HEK293 (cell line): ENCODE results near the gene XRN2.

Experiments used
- TCF7L2 ChIP-seq: IDR thresholded peaks from 2 replicates; pipeline ENCODE4 v1.6.1; 2011; ENCODE audit warnings: low read depth, mild to moderate bottlenecking, inconsistent platforms, low read length, moderate library complexity, borderline replicate concordance
- ZNF184 ChIP-seq: fragments of 450-650 bp; IDR thresholded peaks from 2 replicates; pipeline ENCODE4 v1.5.1; 2018; ENCODE audit warnings: missing biosample characterization, mild to moderate bottlenecking, missing genetic modification characterization
- ZNF23 ChIP-seq: fragments of 450-650 bp; formaldehyde crosslinking; IDR thresholded peaks from 2 replicates; pipeline ENCODE4 v1.5.1; 2016; ENCODE audit warnings: missing biosample characterization, missing genetic modification characterization, borderline replicate concordance
- ZNF266 ChIP-seq: fragments of 450-650 bp; formaldehyde crosslinking; IDR thresholded peaks from 2 replicates; pipeline ENCODE4 v1.5.1; 2016; ENCODE audit warnings: missing biosample characterization, missing genetic modification characterization, low read depth

- TF ChIP-seq ZNF266 (tag by site-specific recombination) (no peak), ZNF23 (tag by site-specific recombination) (no peak), TCF7L2 (no peak), ZNF184 (tag by site-specific recombination) (no peak)
Measured at GRCh38 chr20:21338291-21338690, 35.2 kb downstream of the XRN2 start.
